CD4-positive, alpha-beta T cell (primary cell): ENCODE measurements around the gene PTPRT. TPM values are rescaled to one million over a fixed set of nuclear protein-coding genes. Genes with fewer than 3 reads are reported as not detected.

Experiments used
- ATAC-seq: fragments of 200-7000 bp; cut with Tn5 transposase; one replicate; pipeline ENCODE4 v1.10.0; 2022; ENCODE audit warnings: mild to moderate bottlenecking; ENCODE audit not compliant: poor library complexity
- CTCF ChIA-PET: fragments of 350-600 bp; sonication (Branson Sonifier 250); formaldehyde crosslinking; loops from one replicate; lab custom pipeline; 2021; ENCODE audit warnings: antibody characterized with exemption, inconsistent platforms; lab: Charles Lee
- POLR2A ChIA-PET: fragments of 350-600 bp; sonication (Branson Sonifier 250); formaldehyde crosslinking; loops from one replicate; lab custom pipeline; 2021; ENCODE audit warnings: antibody characterized with exemption, inconsistent platforms; lab: Charles Lee
- DNase-seq, 14 experiments: peaks; one replicate each; pipeline ENCODE4 v3.0.0-alpha.2; 2013 to 2020; ENCODE audit warnings: mixed read lengths in 2 of 14
- H3K27ac ChIP-seq, 2 donors: one replicate each; pipeline versions ENCODE4 v1.5.1 to v1.7.0; 2013; ENCODE audit warnings: low read length in 2 of 2, low read depth in 1 of 2, mild to moderate bottlenecking in 1 of 2
- H3K27me3 ChIP-seq, 2 experiments: 1 replicate in 1 of 2; 2 replicates in 1 of 2; pipeline versions ENCODE4 v1.6.1 to v1.7.0; 2013; ENCODE audit warnings: low read length in 2 of 2, control low read depth in 1 of 2, mild to moderate bottlenecking in 1 of 2, moderate library complexity in 1 of 2; ENCODE audit not compliant: insufficient read depth in 2 of 2, control insufficient read depth in 1 of 2
- H3K36me3 ChIP-seq: one replicate; pipeline ENCODE4 v1.6.1; 2013; ENCODE audit warnings: low read length, control low read depth; ENCODE audit not compliant: insufficient read depth
- H3K4me1 ChIP-seq: one replicate; pipeline ENCODE4 v1.6.1; 2013; ENCODE audit warnings: low read length, control low read depth; ENCODE audit not compliant: insufficient read depth
- H3K4me3 ChIP-seq: one replicate; pipeline ENCODE4 v1.5.1; 2013; ENCODE audit warnings: mild to moderate bottlenecking, low read length, moderate library complexity
- H3K9me3 ChIP-seq, 2 experiments: 1 replicate in 1 of 2; 2 replicates in 1 of 2; pipeline versions ENCODE4 v1.6.1 to v1.7.0; 2013; ENCODE audit warnings: low read length in 2 of 2, mild to moderate bottlenecking in 2 of 2, control low read depth in 1 of 2, moderate library complexity in 1 of 2; ENCODE audit not compliant: control insufficient read depth in 1 of 2, insufficient read depth in 1 of 2
- H3K27ac Mint-ChIP-seq: one replicate; pipeline ENCODE4 v1.8.0; 2020; ENCODE audit warnings: mixed read lengths
- H3K27me3 Mint-ChIP-seq: one replicate; pipeline ENCODE4 v1.8.0; 2021; ENCODE audit warnings: mixed read lengths
- H3K36me3 Mint-ChIP-seq: one replicate; pipeline ENCODE4 v1.8.0; 2021; ENCODE audit warnings: low read depth, mixed read lengths
- H3K4me1 Mint-ChIP-seq: one replicate; pipeline ENCODE4 v1.8.0; 2021; ENCODE audit warnings: low read depth, mixed read lengths
- H3K4me3 Mint-ChIP-seq: one replicate; pipeline ENCODE4 v1.8.0; 2020; ENCODE audit warnings: mild to moderate bottlenecking, mixed read lengths
- H3K9me3 Mint-ChIP-seq: one replicate; pipeline ENCODE4 v1.8.0; 2020; ENCODE audit warnings: mixed read lengths
- intact Hi-C, 2 experiments: fragments of 100-400 bp; cut with DNase I in 1 of 2; cut with micrococcal nuclease in 1 of 2; formaldehyde crosslinking; loops; one replicate each; pipeline versions ENCODE4 v1.15.1 to v1.9.0; 2023 to 2025; cut with DNase I, micrococcal nuclease
- total RNA-seq, 174 experiments: library from RNA in 2 of 174; stranded (reverse) in 2 of 174; gene quantifications; one replicate each; pipeline ENCODE4 v1.2.3 and lab custom pipeline; 2021 to 2026
- TF ChIP-seq, protein P1 (sequence below): fragments of 200-600 bp; IDR thresholded peaks from one replicate; pipeline ENCODE4 v1.8.0; 2022; ENCODE audit warnings: antibody characterized with exemption, mild to moderate bottlenecking

Gene PTPRT
- total RNA-seq, 2 experiments from 2014 or later, result not detected

DNA sequence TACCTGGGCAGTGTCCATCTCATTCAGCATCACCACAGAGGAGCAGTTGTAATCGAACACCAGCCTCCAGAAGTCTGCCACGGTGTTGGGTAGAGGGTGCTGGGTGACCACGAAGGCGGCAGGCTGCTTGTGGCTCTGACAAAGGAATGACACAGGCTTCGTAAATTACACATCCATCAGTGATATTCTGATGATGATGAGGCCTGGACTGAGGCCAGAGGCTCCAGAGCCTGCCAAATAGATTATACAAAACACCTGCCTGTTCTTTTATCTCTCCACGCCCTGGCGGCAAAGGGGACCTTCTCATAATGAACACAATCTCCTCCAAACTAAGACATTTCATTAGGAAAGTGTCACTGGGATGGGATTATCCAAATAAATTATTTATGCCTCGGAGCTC lies 1091.3 kb downstream of the PTPRT start:
- TF ChIP-seq, protein P1, sequence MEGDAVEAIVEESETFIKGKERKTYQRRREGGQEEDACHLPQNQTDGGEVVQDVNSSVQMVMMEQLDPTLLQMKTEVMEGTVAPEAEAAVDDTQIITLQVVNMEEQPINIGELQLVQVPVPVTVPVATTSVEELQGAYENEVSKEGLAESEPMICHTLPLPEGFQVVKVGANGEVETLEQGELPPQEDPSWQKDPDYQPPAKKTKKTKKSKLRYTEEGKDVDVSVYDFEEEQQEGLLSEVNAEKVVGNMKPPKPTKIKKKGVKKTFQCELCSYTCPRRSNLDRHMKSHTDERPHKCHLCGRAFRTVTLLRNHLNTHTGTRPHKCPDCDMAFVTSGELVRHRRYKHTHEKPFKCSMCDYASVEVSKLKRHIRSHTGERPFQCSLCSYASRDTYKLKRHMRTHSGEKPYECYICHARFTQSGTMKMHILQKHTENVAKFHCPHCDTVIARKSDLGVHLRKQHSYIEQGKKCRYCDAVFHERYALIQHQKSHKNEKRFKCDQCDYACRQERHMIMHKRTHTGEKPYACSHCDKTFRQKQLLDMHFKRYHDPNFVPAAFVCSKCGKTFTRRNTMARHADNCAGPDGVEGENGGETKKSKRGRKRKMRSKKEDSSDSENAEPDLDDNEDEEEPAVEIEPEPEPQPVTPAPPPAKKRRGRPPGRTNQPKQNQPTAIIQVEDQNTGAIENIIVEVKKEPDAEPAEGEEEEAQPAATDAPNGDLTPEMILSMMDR, result no peak
- ChIA-PET POLR2A (no interaction called here), CTCF (no interaction called here)
- ATAC-seq, result no peak
- intact Hi-C loops, result no loop called here
- Histone ChIP-seq H3K4me3 (no peak overlapping the region), H3K4me1 (no peaks in the 10 kb centered on the region), H3K27me3 (no peaks in the 10 kb centered on the region), H3K27ac (no peak overlapping the region), H3K36me3 (no peaks in the 10 kb centered on the region), H3K9me3 (peaks cover 0 to 15% of the 10 kb centered on the region in 2 experiments)
- Mint-ChIP-seq H3K27ac (no peak overlapping the region), H3K4me3 (no peak overlapping the region), H3K36me3 (no peaks in the 10 kb centered on the region), H3K4me1 (no peaks in the 10 kb centered on the region), H3K27me3 (no peaks in the 10 kb centered on the region), H3K9me3 (no peaks in the 10 kb centered on the region)
- DNase-seq, result no peak

DNA sequence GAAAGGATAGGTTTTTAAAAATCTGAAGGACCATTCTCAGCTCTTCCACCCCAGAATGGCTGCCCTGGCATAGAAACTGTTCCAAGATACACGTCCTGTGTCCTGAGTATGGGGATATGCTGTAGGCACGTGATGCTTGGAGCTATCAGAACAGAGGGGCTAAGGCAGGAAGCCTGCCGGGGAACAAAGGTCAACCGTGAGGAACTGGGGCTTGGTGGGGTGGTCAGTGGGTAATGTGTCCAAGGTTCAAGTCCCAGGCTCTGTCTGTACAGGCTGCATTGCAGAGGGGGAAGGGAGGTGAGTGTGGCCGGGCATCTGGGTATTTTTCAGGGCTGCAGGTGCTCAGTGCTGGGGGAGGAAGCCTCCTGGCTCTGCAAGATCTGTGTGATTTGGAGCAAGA lies 1092.0 kb downstream of the PTPRT start:
- no peaks in the 10 kb centered on the region for H3K27me3 Mint-ChIP-seq
- H3K27me3 ChIP-seq, result no peaks in the 10 kb centered on the region
- no peak for ATAC-seq

DNA sequence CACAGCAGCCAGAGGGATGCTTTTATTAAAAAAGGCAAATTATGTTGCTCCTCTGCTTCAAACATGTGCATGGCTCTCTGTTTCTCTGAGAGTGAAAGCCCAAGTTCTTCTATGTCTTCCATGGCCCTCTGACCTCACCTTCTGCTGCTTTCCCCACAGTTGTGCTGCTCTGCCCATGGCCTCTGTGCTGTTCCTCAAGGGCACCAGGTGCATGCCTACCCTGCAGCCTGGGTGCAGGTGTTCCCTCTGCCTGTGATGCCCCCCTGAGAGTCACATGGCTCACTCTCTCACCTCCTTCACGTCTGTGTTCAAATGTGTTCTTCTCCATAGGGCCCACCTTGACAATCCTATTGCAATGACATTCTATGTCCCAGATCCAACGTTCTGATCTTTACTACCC lies 1094.5 kb downstream of the PTPRT start:
- no peaks in the 10 kb centered on the region for H3K27me3 ChIP-seq
- Mint-ChIP-seq H3K27me3 (no peaks in the 10 kb centered on the region), H3K4me3 (no peak overlapping the region), H3K4me1 (no peaks in the 10 kb centered on the region), H3K27ac (no peak overlapping the region), H3K9me3 (peaks cover 1% of the 10 kb centered on the region), H3K36me3 (no peaks in the 10 kb centered on the region)
- no peak overlapping the region for H3K27ac ChIP-seq
- peaks cover 0 to 4% of the 10 kb centered on the region in 2 experiments for H3K9me3 ChIP-seq
- H3K4me1 ChIP-seq, result no peaks in the 10 kb centered on the region
- TF ChIP-seq, protein P1, result no peak
- intact Hi-C loops, result no loop called here
- ChIA-PET CTCF (no interaction called here), POLR2A (no interaction called here)
- H3K4me3 ChIP-seq, result no peak overlapping the region
- ATAC-seq (no peak), DNase-seq (no peak)
- no peaks in the 10 kb centered on the region for H3K36me3 ChIP-seq

More for the DNA sequence above, 1092.0 kb downstream of the PTPRT start:
- intact Hi-C loops, result no loop called here
- ChIA-PET POLR2A (no interaction called here), CTCF (no interaction called here)
- Mint-ChIP-seq H3K4me1 (no peaks in the 10 kb centered on the region), H3K27ac (no peak overlapping the region), H3K36me3 (no peaks in the 10 kb centered on the region), H3K4me3 (no peak overlapping the region), H3K9me3 (no peaks in the 10 kb centered on the region)
- Histone ChIP-seq H3K27ac (no peak overlapping the region), H3K4me3 (no peak overlapping the region), H3K9me3 (peaks cover 0 to 15% of the 10 kb centered on the region in 2 experiments), H3K4me1 (no peaks in the 10 kb centered on the region), H3K36me3 (no peaks in the 10 kb centered on the region)
- DNase-seq, result no peak
- TF ChIP-seq, protein P1, result no peak
